Glutamatergic neuron (in vitro differentiated cells): Measurements from ENCODE around the gene HOXA11. TPM values are rescaled to one million over a fixed set of nuclear protein-coding genes. Genes with fewer than 3 reads are reported as not detected.

ENCODE experiments used
- DNase-seq: peaks from one replicate; pipeline ENCODE4 v3.0.0; 2022
- H3K27ac Mint-ChIP-seq: one replicate; pipeline ENCODE4 v1.8.0; 2020; ENCODE audit warnings: mild to moderate bottlenecking, mixed read lengths, inconsistent platforms; ENCODE audit not compliant: unreplicated experiment
- H3K27me3 Mint-ChIP-seq: one replicate; pipeline ENCODE4 v1.8.0; 2020; ENCODE audit warnings: mild to moderate bottlenecking, moderate library complexity, mixed read lengths, inconsistent platforms; ENCODE audit not compliant: unreplicated experiment
- H3K36me3 Mint-ChIP-seq: one replicate; pipeline ENCODE4 v1.8.0; 2020; ENCODE audit warnings: mild to moderate bottlenecking, mixed read lengths, inconsistent platforms; ENCODE audit not compliant: unreplicated experiment
- H3K4me1 Mint-ChIP-seq: one replicate; pipeline ENCODE4 v1.8.0; 2020; ENCODE audit warnings: mild to moderate bottlenecking, low read depth, mixed read lengths, inconsistent platforms; ENCODE audit not compliant: unreplicated experiment
- H3K4me3 Mint-ChIP-seq: one replicate; pipeline ENCODE4 v1.8.0; 2020; ENCODE audit warnings: mild to moderate bottlenecking, mixed read lengths, inconsistent platforms; ENCODE audit not compliant: unreplicated experiment
- H3K9me3 Mint-ChIP-seq: one replicate; pipeline ENCODE4 v1.8.0; 2020; ENCODE audit warnings: mild to moderate bottlenecking, moderate library complexity, mixed read lengths, inconsistent platforms; ENCODE audit not compliant: unreplicated experiment
- total RNA-seq: library from RNA; stranded (reverse); fragmentation: NEBNext Ultra II Directional; extraction: Animal tissue kit (Norgen Biotek cat#: 25700); gene quantifications from one replicate; pipeline ENCODE4 v1.2.1, GENCODE V29; 2021; ENCODE audit not compliant: unreplicated experiment
- TF ChIP-seq, protein P1 (sequence below): fragments of 200-600 bp; sonication (generic); IDR thresholded peaks from one replicate; pipeline ENCODE4 v1.5.0; 2021; ENCODE audit not compliant: partially characterized antibody, unreplicated experiment

HOXA11 gene
- total RNA-seq, 1 donor from 2014 or later: not detected

DNA sequence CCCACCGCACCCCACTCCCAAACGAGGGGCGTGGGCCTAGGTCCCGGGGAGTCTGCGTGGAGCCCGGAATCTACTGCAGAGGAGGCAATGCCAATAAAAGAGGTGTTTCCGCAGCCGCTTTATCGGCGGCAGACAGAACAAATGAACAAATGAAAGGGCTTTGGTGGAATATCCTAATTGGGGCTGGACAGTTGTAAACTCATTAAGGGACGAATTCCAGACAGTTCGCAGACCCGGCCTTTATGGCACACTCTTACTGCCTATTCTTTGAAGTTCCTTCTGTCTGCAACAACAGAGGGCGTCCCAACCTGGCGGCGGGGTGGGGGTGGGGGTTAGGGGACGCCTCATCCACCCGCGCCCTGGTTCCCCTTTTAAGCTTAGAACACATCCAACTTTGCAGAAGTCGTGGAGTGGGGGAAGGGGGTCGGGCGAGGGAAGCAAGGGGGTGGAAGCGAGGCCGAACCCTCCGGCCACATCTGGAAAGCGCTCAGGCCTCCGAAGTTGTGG lies 23.8 kb downstream of the HOXA11 start:
- Mint-ChIP-seq H3K36me3 (peaks cover 10% of the 10 kb centered on the region), H3K27ac (no peak overlapping the region), H3K9me3 (peaks cover 18% of the 10 kb centered on the region), H3K4me3 (peak overlapping the region; percentile 46), H3K4me1 (peaks cover 4% of the 10 kb centered on the region), H3K27me3 (peaks cover 46% of the 10 kb centered on the region)
- TF ChIP-seq, protein P1, sequence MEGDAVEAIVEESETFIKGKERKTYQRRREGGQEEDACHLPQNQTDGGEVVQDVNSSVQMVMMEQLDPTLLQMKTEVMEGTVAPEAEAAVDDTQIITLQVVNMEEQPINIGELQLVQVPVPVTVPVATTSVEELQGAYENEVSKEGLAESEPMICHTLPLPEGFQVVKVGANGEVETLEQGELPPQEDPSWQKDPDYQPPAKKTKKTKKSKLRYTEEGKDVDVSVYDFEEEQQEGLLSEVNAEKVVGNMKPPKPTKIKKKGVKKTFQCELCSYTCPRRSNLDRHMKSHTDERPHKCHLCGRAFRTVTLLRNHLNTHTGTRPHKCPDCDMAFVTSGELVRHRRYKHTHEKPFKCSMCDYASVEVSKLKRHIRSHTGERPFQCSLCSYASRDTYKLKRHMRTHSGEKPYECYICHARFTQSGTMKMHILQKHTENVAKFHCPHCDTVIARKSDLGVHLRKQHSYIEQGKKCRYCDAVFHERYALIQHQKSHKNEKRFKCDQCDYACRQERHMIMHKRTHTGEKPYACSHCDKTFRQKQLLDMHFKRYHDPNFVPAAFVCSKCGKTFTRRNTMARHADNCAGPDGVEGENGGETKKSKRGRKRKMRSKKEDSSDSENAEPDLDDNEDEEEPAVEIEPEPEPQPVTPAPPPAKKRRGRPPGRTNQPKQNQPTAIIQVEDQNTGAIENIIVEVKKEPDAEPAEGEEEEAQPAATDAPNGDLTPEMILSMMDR: peak; percentile 49
- DNase-seq: peak; percentile 6

DNA sequence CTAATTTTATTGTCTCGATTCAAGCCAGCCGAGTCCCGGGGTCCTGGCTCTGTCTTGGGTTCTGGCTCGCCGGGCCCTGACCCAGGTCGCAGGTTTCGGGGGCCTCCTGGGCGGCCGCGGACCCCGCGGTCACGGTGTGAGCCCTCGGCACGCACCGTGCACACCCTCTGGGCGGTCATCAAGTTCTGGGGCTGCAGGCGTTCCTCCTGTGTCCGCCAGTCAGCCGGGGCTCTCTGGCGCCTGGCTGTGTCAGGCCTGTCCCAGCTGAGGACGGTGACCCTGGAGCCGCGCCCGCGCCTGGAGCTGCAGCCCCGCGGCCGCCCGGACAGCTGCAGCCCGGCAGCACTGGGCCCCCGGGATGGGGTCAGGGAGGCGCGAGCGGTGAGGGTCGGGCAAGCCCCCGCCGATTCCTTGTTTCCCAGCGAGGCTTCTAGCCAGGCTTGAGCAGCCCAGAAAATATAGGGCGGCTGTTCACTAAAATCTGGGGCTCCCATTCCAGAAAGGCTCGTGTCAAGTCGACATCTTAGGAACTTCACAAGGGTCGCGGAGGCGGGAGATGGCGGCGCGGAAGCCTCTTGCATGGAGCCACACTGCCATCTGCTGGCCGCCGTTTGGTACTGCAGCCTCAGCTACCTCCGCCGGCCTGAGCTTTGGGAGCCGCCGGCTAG lies 24.4 kb downstream of the HOXA11 start:
- no peak overlapping the region for H3K27ac Mint-ChIP-seq
- H3K36me3 Mint-ChIP-seq: peaks cover 10% of the 10 kb centered on the region
- TF ChIP-seq, protein P1: peak; percentile 100
- DNase-seq: peak; percentile 94
- H3K27me3 Mint-ChIP-seq: peaks cover 45% of the 10 kb centered on the region
- peaks cover 3% of the 10 kb centered on the region for H3K4me1 Mint-ChIP-seq
- peaks cover 14% of the 10 kb centered on the region for H3K9me3 Mint-ChIP-seq
- H3K4me3 Mint-ChIP-seq: peak overlapping the region; percentile 46

DNA sequence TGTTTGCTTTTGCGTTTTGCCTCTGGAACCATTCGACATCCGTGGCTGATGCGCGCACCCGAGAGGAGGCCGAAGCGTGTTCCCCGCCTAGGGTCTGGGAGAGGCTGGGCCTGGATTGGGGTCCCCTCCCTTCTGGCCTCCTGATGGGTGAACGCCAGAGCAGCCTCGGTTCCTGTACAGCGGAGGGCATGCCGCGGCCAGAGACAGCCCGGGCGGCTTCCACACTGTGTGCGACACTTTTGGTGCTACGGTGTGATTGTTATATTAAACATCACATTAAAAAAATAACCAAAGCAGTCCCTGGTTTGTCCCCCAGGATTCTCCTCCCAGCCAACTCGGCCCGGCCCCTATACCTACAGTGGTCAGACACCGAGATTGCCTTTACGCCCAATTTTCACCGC lies 24.9 kb downstream of the HOXA11 start:
- Mint-ChIP-seq H3K4me3 (peak overlapping the region; percentile 38), H3K4me1 (peaks cover 2% of the 10 kb centered on the region), H3K9me3 (peaks cover 15% of the 10 kb centered on the region), H3K27ac (no peak overlapping the region), H3K27me3 (peaks cover 47% of the 10 kb centered on the region), H3K36me3 (peaks cover 10% of the 10 kb centered on the region)
- TF ChIP-seq, protein P1: no peak
- DNase-seq: no peak

DNA sequence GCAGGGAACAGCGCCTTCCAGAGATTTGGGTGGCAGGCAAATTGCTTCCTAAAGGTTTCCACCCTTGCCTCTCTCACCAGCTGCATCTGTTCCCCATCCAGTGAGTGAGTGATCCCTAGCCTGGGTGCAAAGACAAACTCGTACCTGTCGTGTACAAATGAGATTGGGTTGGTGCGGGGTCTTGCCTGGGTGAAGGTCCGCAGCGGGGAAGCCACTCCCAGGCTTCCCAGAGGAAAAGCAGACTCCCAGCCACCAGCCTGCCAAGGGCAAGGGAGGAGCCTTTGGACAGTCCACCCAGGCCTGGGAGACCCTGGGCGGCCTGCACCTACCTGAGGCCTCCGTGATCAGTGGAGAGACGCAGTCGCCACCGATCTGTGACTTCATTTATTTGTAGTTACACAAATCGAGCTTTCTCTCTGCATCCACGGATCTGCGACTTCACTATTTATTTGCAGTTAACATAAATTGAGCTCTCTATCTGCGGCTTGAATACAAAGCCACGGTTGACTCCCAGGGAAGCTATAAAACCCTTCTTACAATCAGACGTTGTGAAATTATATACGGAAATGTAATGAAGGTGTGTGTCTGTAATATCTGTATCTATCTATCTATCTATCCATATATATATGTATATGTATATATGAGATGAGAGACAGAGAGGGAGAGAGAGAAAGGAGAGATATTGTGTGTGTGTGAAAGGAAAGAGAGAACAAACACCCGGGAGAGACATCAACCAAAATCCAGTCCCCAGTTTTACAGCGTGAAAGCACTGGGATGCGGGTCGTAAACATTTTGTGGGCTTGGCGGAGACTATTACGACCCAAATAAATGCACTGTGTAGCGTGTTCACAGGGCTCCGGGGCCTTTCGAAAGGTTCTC lies 25.5 kb downstream of the HOXA11 start:
- Mint-ChIP-seq H3K9me3 (peaks cover 16% of the 10 kb centered on the region), H3K4me1 (peaks cover 2% of the 10 kb centered on the region), H3K27ac (no peak overlapping the region), H3K4me3 (peak overlapping the region; percentile 82), H3K27me3 (peaks cover 50% of the 10 kb centered on the region), H3K36me3 (peaks cover 10% of the 10 kb centered on the region)
- TF ChIP-seq, protein P1: no peak
- no peak for DNase-seq
